Stimulated activated naive CD8-positive, alpha-beta T cell treated with anti-CD3 and anti-CD28 coated beads, Interleukin-15, amount 100 ng/mL, for 72 hours (primary cell): Measurements from ENCODE around the gene ALPI.

Experiments used
- ATAC-seq: fragments of 150-1000 bp; cut with Tn5 transposase; 2 replicates; pipeline ENCODE4 v1.10.0; 2021; ENCODE audit warnings: mild to moderate bottlenecking, moderate library complexity
- DNase-seq, 2 donors: peaks; one replicate each; pipeline ENCODE4 v3.0.0; 2021 to 2022
- H3K27ac Mint-ChIP-seq, 2 donors: one replicate each; pipeline ENCODE4 v1.8.0; 2022; ENCODE audit warnings: mild to moderate bottlenecking in 2 of 2, mixed read lengths in 2 of 2, moderate library complexity in 2 of 2
- H3K27me3 Mint-ChIP-seq: one replicate; pipeline ENCODE4 v1.8.0; 2022; ENCODE audit warnings: mixed read lengths
- H3K4me1 Mint-ChIP-seq: one replicate; pipeline ENCODE4 v1.8.0; 2022; ENCODE audit warnings: mild to moderate bottlenecking, mixed read lengths
- H3K4me3 Mint-ChIP-seq, 2 donors: one replicate each; pipeline ENCODE4 v1.8.0; 2022; ENCODE audit warnings: mild to moderate bottlenecking in 2 of 2, mixed read lengths in 2 of 2, moderate library complexity in 1 of 2
- H3K9me3 Mint-ChIP-seq, 2 donors: one replicate each; pipeline ENCODE4 v1.8.0; 2022; ENCODE audit warnings: mixed read lengths in 2 of 2

The ALPI gene

GRCh38 chr2:232459419-232460035, 3.6 kb downstream of the ALPI start:
- H3K4me3 Mint-ChIP-seq: no peak overlapping the region
- H3K9me3 Mint-ChIP-seq: no peaks in the 10 kb centered on the region
- H3K27ac Mint-ChIP-seq: no peak overlapping the region
- peaks cover 48% of the 10 kb centered on the region for H3K27me3 Mint-ChIP-seq
- ATAC-seq (no peak), DNase-seq (no peak)
- H3K4me1 Mint-ChIP-seq: no peaks in the 10 kb centered on the region

- Mint-ChIP-seq H3K4me1 (no peaks in the 10 kb centered on the region), H3K4me3 (no peak overlapping the region), H3K27ac (no peak overlapping the region), H3K9me3 (no peaks in the 10 kb centered on the region), H3K27me3 (peaks cover 48% of the 10 kb centered on the region)
- DNase-seq (no peak), ATAC-seq (no peak)
These were observed 4.2 kb downstream of the ALPI start for GRCh38 chr2:232460171-232460570.

GRCh38 chr2:232463701-232464543, 8.0 kb downstream of the ALPI start:
- Mint-ChIP-seq H3K9me3 (no peaks in the 10 kb centered on the region), H3K27ac (peak overlapping the region in 1 of 2 donors; percentile 19), H3K4me3 (no peak overlapping the region), H3K27me3 (peaks cover 33% of the 10 kb centered on the region), H3K4me1 (no peaks in the 10 kb centered on the region)
- ATAC-seq: no peak
- no peak for DNase-seq

- Mint-ChIP-seq H3K27me3 (peaks cover 33% of the 10 kb centered on the region), H3K27ac (no peak overlapping the region), H3K4me3 (no peak overlapping the region), H3K9me3 (no peaks in the 10 kb centered on the region), H3K4me1 (no peaks in the 10 kb centered on the region)
- DNase-seq (no peak), ATAC-seq (no peak)
These were observed 8.6 kb downstream of the ALPI start for GRCh38 chr2:232464544-232464885.

- no peak for ATAC-seq
- Mint-ChIP-seq H3K27ac (no peak overlapping the region), H3K9me3 (no peaks in the 10 kb centered on the region), H3K27me3 (peaks cover 31% of the 10 kb centered on the region), H3K4me3 (no peak overlapping the region), H3K4me1 (no peaks in the 10 kb centered on the region)
- DNase-seq: no peak
These were observed 9.1 kb downstream of the ALPI start for GRCh38 chr2:232465061-232465460.

GRCh38 chr2:232466221-232466620, 10.3 kb downstream of the ALPI start:
- H3K9me3 Mint-ChIP-seq: peaks cover under 1 to 3% of the 10 kb centered on the region in 2 donors
- H3K27ac Mint-ChIP-seq: no peak overlapping the region
- DNase-seq (no peak), ATAC-seq (no peak)
- no peak overlapping the region for H3K4me3 Mint-ChIP-seq
- peaks cover 31% of the 10 kb centered on the region for H3K27me3 Mint-ChIP-seq
- no peaks in the 10 kb centered on the region for H3K4me1 Mint-ChIP-seq

GRCh38 chr2:232473467-232473890, 17.5 kb downstream of the ALPI start:
- no peak for ATAC-seq
- Mint-ChIP-seq H3K27me3 (peaks cover 60% of the 10 kb centered on the region), H3K4me1 (no peaks in the 10 kb centered on the region), H3K27ac (no peak overlapping the region), H3K9me3 (peaks cover 20 to 23% of the 10 kb centered on the region in 2 donors), H3K4me3 (no peak overlapping the region)
- DNase-seq: no peak

GRCh38 chr2:232476045-232476444, 20.1 kb downstream of the ALPI start:
- Mint-ChIP-seq H3K27ac (no peak overlapping the region), H3K4me3 (no peak overlapping the region), H3K4me1 (no peaks in the 10 kb centered on the region), H3K27me3 (peaks cover 57% of the 10 kb centered on the region), H3K9me3 (peaks cover 20 to 22% of the 10 kb centered on the region in 2 donors)
- ATAC-seq (no peak), DNase-seq (no peak)

- Mint-ChIP-seq H3K4me3 (no peak overlapping the region), H3K27ac (no peak overlapping the region), H3K9me3 (peaks cover 14 to 15% of the 10 kb centered on the region in 2 donors), H3K27me3 (peaks cover 57% of the 10 kb centered on the region), H3K4me1 (no peaks in the 10 kb centered on the region)
- ATAC-seq (no peak), DNase-seq (no peak)
These were observed 20.8 kb downstream of the ALPI start for GRCh38 chr2:232476791-232477190.

- Mint-ChIP-seq H3K4me3 (no peak overlapping the region), H3K27me3 (peaks cover 47% of the 10 kb centered on the region), H3K27ac (peak overlapping the region in 1 of 2 donors; percentile 44), H3K9me3 (peaks cover 2 to 3% of the 10 kb centered on the region in 2 donors), H3K4me1 (no peaks in the 10 kb centered on the region)
- DNase-seq (no peak), ATAC-seq (peak; percentile 11)
These were observed 22.0 kb downstream of the ALPI start for GRCh38 chr2:232477751-232478510.

GRCh38 chr2:232478571-232479340, 22.8 kb downstream of the ALPI start:
- H3K4me3 Mint-ChIP-seq: no peak overlapping the region
- peak overlapping the region in 1 of 2 donors; percentile 44 for H3K27ac Mint-ChIP-seq
- ATAC-seq (no peak), DNase-seq (no peak)
- no peaks in the 10 kb centered on the region for H3K9me3 Mint-ChIP-seq
- H3K27me3 Mint-ChIP-seq: peaks cover 45% of the 10 kb centered on the region
- H3K4me1 Mint-ChIP-seq: no peaks in the 10 kb centered on the region

GRCh38 chr2:232479341-232480200, 23.6 kb downstream of the ALPI start:
- Mint-ChIP-seq H3K4me1 (no peaks in the 10 kb centered on the region), H3K4me3 (no peak overlapping the region), H3K27ac (peak overlapping the region in 1 of 2 donors; percentile 63), H3K9me3 (no peaks in the 10 kb centered on the region), H3K27me3 (peaks cover 45% of the 10 kb centered on the region)
- DNase-seq: no peak
- ATAC-seq: peak; percentile 13

GRCh38 chr2:232480201-232481190, 24.5 kb downstream of the ALPI start:
- no peak overlapping the region for H3K27ac Mint-ChIP-seq
- H3K4me1 Mint-ChIP-seq: peaks cover 5% of the 10 kb centered on the region
- H3K4me3 Mint-ChIP-seq: no peak overlapping the region
- H3K9me3 Mint-ChIP-seq: no peaks in the 10 kb centered on the region
- ATAC-seq (peak; percentile 7), DNase-seq (no peak)
- H3K27me3 Mint-ChIP-seq: peaks cover 50% of the 10 kb centered on the region
